ENCODE results near the gene NACC2.

The NACC2 gene

DNA sequence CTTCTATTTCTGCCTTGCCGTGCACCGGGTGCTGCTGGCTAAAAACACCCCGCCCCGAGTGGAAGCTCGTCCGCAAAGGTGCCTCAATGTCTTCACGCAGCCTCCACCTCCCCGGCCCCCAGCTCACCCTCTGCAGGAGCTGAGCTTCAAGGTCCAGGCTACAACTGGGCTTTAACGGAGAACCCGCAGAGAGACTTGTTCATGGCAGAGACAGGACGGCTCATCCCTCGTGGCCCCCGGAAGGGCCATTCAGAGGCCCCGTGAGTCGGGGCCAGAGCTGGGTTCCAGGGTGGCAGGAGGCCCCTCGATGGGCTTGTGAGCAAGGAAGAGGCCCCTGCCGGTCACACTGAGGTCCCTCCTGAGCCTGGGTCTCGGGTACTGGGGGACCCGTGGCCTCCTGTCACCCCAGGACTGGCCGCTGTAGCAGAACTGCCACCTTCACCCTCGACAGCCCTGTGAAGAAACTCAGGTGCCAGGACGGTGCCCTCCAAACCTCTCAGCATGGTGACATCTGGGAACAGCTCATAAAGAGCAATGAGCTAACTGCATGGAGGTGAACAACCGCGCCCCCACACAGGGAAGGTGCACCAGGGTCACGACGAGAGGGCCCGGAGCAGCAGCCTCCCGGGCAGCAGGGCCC is 75.9 kb downstream of the NACC2 start:
- Histone ChIP-seq H2BK5ac (ENCODE audit: low read depth, low read length, poor library complexity) (no peak overlapping the region), H3K4me2 (ENCODE audit: low read length) (no peak overlapping the region), H2BK12ac (ENCODE audit: low read length) (no peak overlapping the region), H2AK5ac (ENCODE audit: low read length) (no peak overlapping the region), H3K9ac (ENCODE audit: low read length) (no peak overlapping the region), H3K9me3 (ENCODE audit: insufficient read depth, low read depth, low read length) (peaks cover 2% of the 10 kb centered on the region), H3K14ac (ENCODE audit: low read length) (no peak overlapping the region), H2AFZ (ENCODE audit: insufficient read depth, low read length, poor library complexity) (no peak overlapping the region), H4K12ac (ENCODE audit: low read depth, low read length) (no peak overlapping the region), H3K36me3 (ENCODE audit: control insufficient read depth in 1 of 2, insufficient read depth in 2 of 2, low read length in 2 of 2) (peaks cover 0 to 3% of the 10 kb centered on the region in 2 experiments), H3K4ac (ENCODE audit: low read depth, low read length) (no peak overlapping the region), H2BK120ac (ENCODE audit: insufficient read depth, low read length, poor library complexity) (no peak overlapping the region), H3K27ac (ENCODE audit: low read depth, low read length) (no peak overlapping the region), H3K4me1 (ENCODE audit: control insufficient read depth in 1 of 2, insufficient read depth in 2 of 2, low read length in 2 of 2) (peaks cover 20 to 22% of the 10 kb centered on the region in 2 experiments), H3K79me1 (ENCODE audit: low read length) (peaks cover 4% of the 10 kb centered on the region), H3K4me3 (ENCODE audit: low read depth, low read length) (no peak overlapping the region), H4K91ac (ENCODE audit: low read depth, low read length) (no peak overlapping the region), H4K8ac (ENCODE audit: low read depth, low read length) (no peak overlapping the region), H3K79me2 (ENCODE audit: control insufficient read depth, insufficient read depth, low read length, poor library complexity) (peaks cover 4% of the 10 kb centered on the region), H3K27me3 (ENCODE audit: insufficient read depth, low read length) (no peaks in the 10 kb centered on the region), H3K18ac (ENCODE audit: low read length) (no peak overlapping the region), H3K23ac (ENCODE audit: low read length) (no peak overlapping the region)
- no peak for DNase-seq
- no CpG with 5 or more reads among the region's 28 CpGs for WGBS (ENCODE audit: extremely low coverage, insufficient coverage, insufficient read length)

DNA sequence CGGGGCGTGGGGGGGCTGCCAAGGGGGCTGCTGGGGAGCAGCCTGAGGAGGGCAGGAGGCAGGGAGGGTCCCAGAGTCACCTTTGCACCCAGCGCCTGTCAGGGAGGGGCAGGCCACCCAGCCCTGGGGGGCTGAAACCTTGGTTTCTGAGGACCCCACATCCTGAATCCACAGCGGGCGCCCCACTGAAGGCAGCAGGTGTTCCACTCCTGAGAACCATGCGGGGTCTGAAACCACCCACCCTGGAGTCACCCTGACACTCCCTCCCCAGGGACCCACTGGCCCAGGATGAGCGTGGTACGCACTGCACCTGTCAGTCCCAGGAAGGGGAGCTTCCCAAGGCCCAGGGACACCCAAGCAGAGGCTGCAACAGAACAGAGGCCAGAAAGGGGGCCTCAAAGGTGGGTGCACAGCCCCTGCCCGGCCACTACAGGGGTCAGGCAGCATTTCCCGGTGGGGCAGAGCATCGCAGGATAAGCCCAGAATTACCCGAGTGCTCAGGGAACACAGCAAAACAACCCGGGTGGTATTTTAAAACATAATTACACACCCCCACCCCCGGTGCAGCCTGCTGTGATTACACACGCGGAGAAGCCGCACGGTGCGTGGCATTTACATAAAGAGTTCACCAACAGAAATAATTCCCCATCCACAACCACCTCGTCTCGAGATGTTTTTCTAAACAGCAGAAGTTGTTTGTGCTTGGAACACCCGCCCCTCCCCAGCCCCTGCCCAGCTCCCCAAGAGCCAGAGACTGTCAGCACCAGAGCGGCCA is 76.6 kb downstream of the NACC2 start:
- H4K8ac ChIP-seq (ENCODE audit: low read depth, low read length) = no peak overlapping the region
- H3K4me3 ChIP-seq (ENCODE audit: low read depth, low read length) = no peak overlapping the region
- H3K14ac ChIP-seq (ENCODE audit: low read length) = no peak overlapping the region
- peaks cover 0 to 3% of the 10 kb centered on the region in 2 experiments for H3K36me3 ChIP-seq (ENCODE audit: control insufficient read depth in 1 of 2, insufficient read depth in 2 of 2, low read length in 2 of 2)
- no peak overlapping the region for H3K18ac ChIP-seq (ENCODE audit: low read length)
- peaks cover 2% of the 10 kb centered on the region for H3K9me3 ChIP-seq (ENCODE audit: insufficient read depth, low read depth, low read length)
- H2AFZ ChIP-seq (ENCODE audit: insufficient read depth, low read length, poor library complexity) = no peak overlapping the region
- H4K91ac ChIP-seq (ENCODE audit: low read depth, low read length) = no peak overlapping the region
- H3K4me1 ChIP-seq (ENCODE audit: control insufficient read depth in 1 of 2, insufficient read depth in 2 of 2, low read length in 2 of 2) = peaks cover 23 to 25% of the 10 kb centered on the region in 2 experiments
- H2AK5ac ChIP-seq (ENCODE audit: low read length) = no peak overlapping the region
- H2BK120ac ChIP-seq (ENCODE audit: insufficient read depth, low read length, poor library complexity) = no peak overlapping the region
- peaks cover 4% of the 10 kb centered on the region for H3K79me1 ChIP-seq (ENCODE audit: low read length)
- no peak overlapping the region for H3K23ac ChIP-seq (ENCODE audit: low read length)
- H3K79me2 ChIP-seq (ENCODE audit: control insufficient read depth, insufficient read depth, low read length, poor library complexity) = peaks cover 4% of the 10 kb centered on the region
- DNase-seq = no peak
- WGBS (ENCODE audit: extremely low coverage, insufficient coverage, insufficient read length) = no CpG with 5 or more reads among the region's 23 CpGs
- H3K27ac ChIP-seq (ENCODE audit: low read depth, low read length) = no peak overlapping the region
- H2BK12ac ChIP-seq (ENCODE audit: low read length) = no peak overlapping the region
- H3K27me3 ChIP-seq (ENCODE audit: insufficient read depth, low read length) = no peaks in the 10 kb centered on the region
- H4K12ac ChIP-seq (ENCODE audit: low read depth, low read length) = no peak overlapping the region
- no peak overlapping the region for H3K4me2 ChIP-seq (ENCODE audit: low read length)
- H2BK5ac ChIP-seq (ENCODE audit: low read depth, low read length, poor library complexity) = no peak overlapping the region
- no peak overlapping the region for H3K4ac ChIP-seq (ENCODE audit: low read depth, low read length)
- no peak overlapping the region for H3K9ac ChIP-seq (ENCODE audit: low read length)

DNA sequence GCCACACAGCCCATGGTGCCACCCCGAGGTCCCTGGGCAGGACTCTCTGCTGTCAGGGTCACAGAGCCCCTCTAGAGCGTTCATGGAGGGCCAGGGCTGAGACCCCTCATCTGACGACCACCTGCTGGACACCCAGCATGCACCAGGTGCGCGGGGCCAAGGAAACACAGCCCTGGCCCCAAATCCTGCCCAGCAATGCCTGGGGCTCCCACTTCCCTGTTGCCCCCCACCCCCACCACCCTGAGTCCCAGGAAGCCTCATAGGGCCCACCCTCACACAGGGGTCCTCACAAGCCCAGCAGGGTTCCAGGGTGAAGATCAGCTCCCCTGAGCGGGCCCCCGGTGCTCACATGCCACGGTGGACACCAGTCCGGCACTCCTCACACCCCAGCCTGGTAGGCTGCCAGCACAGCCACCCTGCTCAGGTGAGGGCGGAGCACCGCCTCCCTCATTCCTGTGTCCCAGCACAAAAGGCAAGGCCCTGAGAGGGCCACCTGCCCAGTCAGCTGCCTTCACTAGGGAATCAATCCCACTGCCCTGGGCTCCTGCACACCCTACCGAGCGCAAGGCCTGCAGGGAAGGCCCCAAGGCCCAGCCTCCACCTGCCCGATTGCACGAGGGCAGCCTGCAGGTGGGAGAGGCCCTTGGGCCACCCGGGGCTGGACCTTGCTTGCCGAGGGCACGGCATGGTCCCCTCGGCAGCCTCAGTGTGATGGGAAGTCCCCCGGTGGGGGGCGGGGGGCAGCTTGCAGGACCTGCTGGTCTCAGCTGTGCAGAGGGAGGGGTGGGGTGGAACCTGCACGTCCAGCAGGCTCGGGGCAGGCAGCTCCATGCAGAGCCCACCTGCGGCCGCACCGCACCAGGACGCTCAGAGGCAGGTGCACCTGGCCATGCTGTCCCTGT is 77.5 kb downstream of the NACC2 start:
- H3K14ac ChIP-seq (ENCODE audit: low read length) = no peak overlapping the region
- H2BK12ac ChIP-seq (ENCODE audit: low read length) = no peak overlapping the region
- H3K79me2 ChIP-seq (ENCODE audit: control insufficient read depth, insufficient read depth, low read length, poor library complexity) = peaks cover 4% of the 10 kb centered on the region
- no peak overlapping the region for H3K4me3 ChIP-seq (ENCODE audit: low read depth, low read length)
- no peak overlapping the region for H3K4ac ChIP-seq (ENCODE audit: low read depth, low read length)
- H4K91ac ChIP-seq (ENCODE audit: low read depth, low read length) = no peak overlapping the region
- peak in 1 of 2 donors; percentile 27 for DNase-seq
- no peaks in the 10 kb centered on the region for H3K27me3 ChIP-seq (ENCODE audit: insufficient read depth, low read length)
- H2AFZ ChIP-seq (ENCODE audit: insufficient read depth, low read length, poor library complexity) = no peak overlapping the region
- H2BK120ac ChIP-seq (ENCODE audit: insufficient read depth, low read length, poor library complexity) = no peak overlapping the region
- H3K4me2 ChIP-seq (ENCODE audit: low read length) = no peak overlapping the region
- H3K79me1 ChIP-seq (ENCODE audit: low read length) = peaks cover 4% of the 10 kb centered on the region
- H3K18ac ChIP-seq (ENCODE audit: low read length) = no peak overlapping the region
- H2AK5ac ChIP-seq (ENCODE audit: low read length) = no peak overlapping the region
- no peak overlapping the region for H4K8ac ChIP-seq (ENCODE audit: low read depth, low read length)
- H3K27ac ChIP-seq (ENCODE audit: low read depth, low read length) = no peak overlapping the region
- H3K36me3 ChIP-seq (ENCODE audit: control insufficient read depth in 1 of 2, insufficient read depth in 2 of 2, low read length in 2 of 2) = peaks cover 5 to 6% of the 10 kb centered on the region in 2 experiments
- no CpG with 5 or more reads among the region's 27 CpGs for WGBS (ENCODE audit: extremely low coverage, insufficient coverage, insufficient read length)
- peaks cover 23 to 29% of the 10 kb centered on the region in 2 experiments for H3K4me1 ChIP-seq (ENCODE audit: control insufficient read depth in 1 of 2, insufficient read depth in 2 of 2, low read length in 2 of 2)
- no peak overlapping the region for H2BK5ac ChIP-seq (ENCODE audit: low read depth, low read length, poor library complexity)
- H3K9ac ChIP-seq (ENCODE audit: low read length) = no peak overlapping the region
- H3K23ac ChIP-seq (ENCODE audit: low read length) = no peak overlapping the region
- no peaks in the 10 kb centered on the region for H3K9me3 ChIP-seq (ENCODE audit: insufficient read depth, low read depth, low read length)
- H4K12ac ChIP-seq (ENCODE audit: low read depth, low read length) = no peak overlapping the region

DNA sequence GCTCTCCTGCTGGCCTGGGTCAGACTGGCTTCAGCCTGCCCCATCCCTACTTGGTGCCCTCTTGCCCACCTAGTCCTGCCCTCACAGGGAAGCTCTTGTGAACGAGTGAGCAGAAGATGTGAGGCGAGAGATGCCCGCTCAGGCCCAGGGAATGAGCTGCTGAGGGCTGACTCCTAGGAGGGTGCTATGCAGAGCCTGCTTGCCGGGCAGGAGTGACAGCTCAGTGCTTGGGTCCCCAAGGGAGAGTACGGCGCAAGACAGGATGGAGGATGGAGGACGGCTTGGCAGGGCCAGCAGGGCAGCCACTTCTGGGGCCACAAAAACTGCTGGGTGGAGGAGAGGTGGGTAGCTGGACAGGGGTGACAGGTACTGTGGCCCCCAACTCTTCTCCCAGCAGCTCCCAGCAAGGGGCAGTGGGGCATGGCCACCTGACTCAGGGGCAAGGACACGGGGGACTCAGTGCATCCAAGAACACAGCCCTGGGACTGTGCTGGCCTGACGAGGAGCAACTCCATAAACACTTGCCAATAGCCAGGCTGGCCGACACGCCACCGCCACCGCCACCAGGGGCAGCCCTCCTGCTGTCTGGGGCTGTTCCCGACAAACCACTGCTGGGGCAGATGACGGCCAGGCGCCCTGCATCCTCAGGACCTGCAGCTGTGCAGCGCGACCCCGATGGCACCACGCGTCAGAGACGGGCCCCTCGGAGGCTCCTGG is 78.4 kb downstream of the NACC2 start:
- H2AFZ ChIP-seq (ENCODE audit: insufficient read depth, low read length, poor library complexity) = no peak overlapping the region
- peaks cover 4% of the 10 kb centered on the region for H3K79me2 ChIP-seq (ENCODE audit: control insufficient read depth, insufficient read depth, low read length, poor library complexity)
- H3K9ac ChIP-seq (ENCODE audit: low read length) = no peak overlapping the region
- H4K91ac ChIP-seq (ENCODE audit: low read depth, low read length) = no peak overlapping the region
- no peak overlapping the region for H3K4me2 ChIP-seq (ENCODE audit: low read length)
- H2AK5ac ChIP-seq (ENCODE audit: low read length) = peak overlapping the region; percentile 3
- H3K27me3 ChIP-seq (ENCODE audit: insufficient read depth, low read length) = no peaks in the 10 kb centered on the region
- no peak overlapping the region for H3K14ac ChIP-seq (ENCODE audit: low read length)
- no peak overlapping the region for H3K4me3 ChIP-seq (ENCODE audit: low read depth, low read length)
- H3K23ac ChIP-seq (ENCODE audit: low read length) = no peak overlapping the region
- H3K27ac ChIP-seq (ENCODE audit: low read depth, low read length) = no peak overlapping the region
- no peak overlapping the region for H2BK120ac ChIP-seq (ENCODE audit: insufficient read depth, low read length, poor library complexity)
- H2BK5ac ChIP-seq (ENCODE audit: low read depth, low read length, poor library complexity) = no peak overlapping the region
- DNase-seq = no peak
- no peak overlapping the region for H4K8ac ChIP-seq (ENCODE audit: low read depth, low read length)
- H3K18ac ChIP-seq (ENCODE audit: low read length) = no peak overlapping the region
- peaks cover 23 to 31% of the 10 kb centered on the region in 2 experiments for H3K4me1 ChIP-seq (ENCODE audit: control insufficient read depth in 1 of 2, insufficient read depth in 2 of 2, low read length in 2 of 2)
- no peak overlapping the region for H3K4ac ChIP-seq (ENCODE audit: low read depth, low read length)
- H4K12ac ChIP-seq (ENCODE audit: low read depth, low read length) = no peak overlapping the region
- peaks cover 7 to 12% of the 10 kb centered on the region in 2 experiments for H3K36me3 ChIP-seq (ENCODE audit: control insufficient read depth in 1 of 2, insufficient read depth in 2 of 2, low read length in 2 of 2)
- WGBS (ENCODE audit: extremely low coverage, insufficient coverage, insufficient read length) = no CpG with 5 or more reads among the region's 23 CpGs
- H3K79me1 ChIP-seq (ENCODE audit: low read length) = peaks cover 4% of the 10 kb centered on the region
- H3K9me3 ChIP-seq (ENCODE audit: insufficient read depth, low read depth, low read length) = no peaks in the 10 kb centered on the region
- H2BK12ac ChIP-seq (ENCODE audit: low read length) = no peak overlapping the region

All from trophoblast cell (in vitro differentiated cells and primary cell).